GM19238 (cell line): ENCODE data around the gene RMDN3.
A peak's percentile ranks its signal among the peaks of the same experiment; 100 is the strongest.

Experiments used
- DNase-seq: peaks from one replicate; pipeline ENCODE4 v3.0.0; 2011; ENCODE audit warnings: low spot score; ENCODE audit not compliant: insufficient read length

The RMDN3 gene

DNA sequence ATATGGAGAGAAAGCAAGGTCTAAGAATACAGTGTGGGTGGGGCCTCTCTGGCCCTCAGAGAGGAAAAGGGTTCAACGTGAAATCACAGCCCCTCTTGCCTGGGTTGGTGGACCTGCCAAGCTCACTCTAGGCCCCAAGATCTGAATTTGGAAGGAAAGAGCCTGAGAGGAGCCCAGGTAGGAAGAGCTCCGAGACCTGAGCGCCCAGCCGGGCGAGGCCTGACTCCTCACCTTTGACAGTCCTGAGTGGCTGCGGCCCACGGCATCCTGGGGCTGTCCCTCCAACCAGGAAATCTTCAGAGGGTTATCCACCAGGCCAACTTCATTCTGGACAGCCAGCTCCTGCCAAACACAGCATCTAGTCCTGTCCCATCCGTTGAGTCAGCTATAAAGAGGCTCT is 18.4 kb upstream of the RMDN3 start:
- DNase-seq, result no peak

DNA sequence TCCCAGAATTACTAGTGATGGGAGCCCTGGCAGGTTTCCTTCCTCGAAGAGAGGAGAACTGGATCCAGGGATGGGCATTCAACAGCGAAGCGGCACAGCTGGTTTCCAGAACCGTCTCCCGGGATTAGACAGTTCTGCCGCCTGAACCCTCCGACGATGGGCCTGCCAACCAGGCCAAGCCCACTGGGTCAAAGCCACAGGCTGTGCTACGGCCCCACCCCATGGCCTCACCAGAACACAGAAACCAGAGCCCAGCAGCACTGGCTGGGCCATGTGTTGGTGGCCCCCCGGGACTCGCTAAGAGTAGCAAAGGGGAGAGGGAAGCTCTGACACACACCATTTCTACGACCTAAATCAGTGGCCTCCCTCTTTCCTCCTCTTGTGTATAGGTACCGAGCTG is 17.0 kb upstream of the RMDN3 start:
- DNase-seq, result no peak

DNA sequence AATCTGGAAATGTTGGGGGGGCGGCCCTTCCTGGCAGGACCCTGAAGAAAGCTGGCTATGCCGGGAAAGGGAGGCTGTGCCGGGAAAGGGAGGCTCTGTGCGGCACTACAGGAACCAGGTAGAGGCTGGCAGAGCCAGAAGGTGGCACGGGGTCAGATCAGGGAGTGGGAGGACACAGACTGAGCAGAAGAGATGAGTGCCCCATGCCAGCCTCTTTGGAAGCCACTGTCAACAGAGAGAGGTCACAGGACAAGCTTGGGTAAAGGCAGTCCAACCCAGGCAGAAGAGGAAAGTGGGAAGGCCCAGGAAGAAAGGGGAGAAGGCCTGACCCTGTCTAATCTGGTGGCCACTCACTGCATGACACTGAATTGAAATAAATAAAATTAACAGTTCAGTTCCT is 16.2 kb upstream of the RMDN3 start:
- no peak for DNase-seq

DNA sequence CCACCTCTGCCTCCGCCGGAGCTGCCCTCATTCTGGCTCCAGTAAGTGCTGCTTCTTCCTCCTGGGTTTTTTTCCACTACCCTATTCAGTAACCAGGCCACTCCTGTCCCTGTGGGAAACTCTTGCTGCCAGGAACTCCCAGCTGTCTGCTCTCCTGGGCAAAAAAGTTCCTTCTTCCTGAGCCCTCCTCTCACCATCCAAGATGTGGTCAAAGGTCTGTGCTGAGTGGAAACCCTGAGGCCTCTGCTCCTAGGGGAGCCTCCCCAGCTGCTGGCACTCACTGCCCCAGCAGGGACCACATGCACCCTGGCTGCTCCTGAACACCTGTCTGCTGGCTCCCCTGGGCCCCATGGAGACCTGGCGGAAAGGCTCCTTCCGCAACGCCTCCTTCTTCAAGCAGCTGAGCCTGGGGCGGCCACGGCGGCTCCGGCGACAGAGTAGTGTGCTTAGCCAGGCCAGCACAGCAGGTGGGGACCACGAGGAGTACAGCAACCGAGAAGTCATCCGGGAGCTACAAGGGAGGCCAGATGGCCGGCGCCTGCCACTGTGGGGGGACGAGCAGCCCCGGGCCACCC is 15.2 kb upstream of the RMDN3 start:
- no peak for DNase-seq

- DNase-seq, result peak; percentile 46
These were observed 14.5 kb upstream of the RMDN3 start, which contains the start of gene C15orf62 for GRCh38 chr15:40769274-40770146. Gene C15orf62, plus strand, starts transcription at chr15:40769980. Its CDS starts 516 bp downstream, at chr15:40770496.

- DNase-seq, result no peak
These were observed 13.6 kb upstream of the RMDN3 start for GRCh38 chr15:40768521-40769273.

DNA sequence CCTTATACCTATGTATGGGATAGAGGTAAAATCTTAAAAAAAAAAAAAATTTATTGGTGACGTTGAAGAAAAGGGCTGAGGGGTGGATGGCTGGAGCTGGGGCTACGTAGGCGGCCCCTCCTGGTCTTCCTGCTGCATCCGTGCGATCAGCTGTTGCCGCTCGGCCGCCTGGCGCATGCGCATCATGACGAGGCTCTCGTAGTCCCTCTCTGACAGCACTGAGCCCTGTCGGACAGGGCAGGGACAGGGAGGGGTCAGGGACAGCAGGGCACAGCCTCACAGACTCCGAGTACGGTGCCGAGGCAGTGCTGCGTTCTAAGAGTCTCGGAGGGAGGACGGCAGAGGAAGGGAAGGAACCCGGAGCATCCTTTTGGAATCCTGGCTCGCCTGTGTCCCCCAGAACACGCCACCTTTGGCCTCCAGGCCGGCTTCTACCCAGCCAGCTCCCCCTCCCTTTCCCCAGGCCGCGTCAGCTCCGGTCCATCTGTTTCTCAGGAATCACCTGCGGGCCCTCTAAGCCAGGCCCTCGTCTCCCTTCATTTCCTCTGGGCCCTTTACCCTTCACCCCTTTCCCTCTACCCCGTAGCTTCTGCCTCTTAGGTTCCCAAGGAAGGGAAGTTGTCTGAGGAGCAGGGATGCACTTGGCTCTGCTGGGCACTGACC is 12.9 kb upstream of the RMDN3 start:
- no peak for DNase-seq

DNA sequence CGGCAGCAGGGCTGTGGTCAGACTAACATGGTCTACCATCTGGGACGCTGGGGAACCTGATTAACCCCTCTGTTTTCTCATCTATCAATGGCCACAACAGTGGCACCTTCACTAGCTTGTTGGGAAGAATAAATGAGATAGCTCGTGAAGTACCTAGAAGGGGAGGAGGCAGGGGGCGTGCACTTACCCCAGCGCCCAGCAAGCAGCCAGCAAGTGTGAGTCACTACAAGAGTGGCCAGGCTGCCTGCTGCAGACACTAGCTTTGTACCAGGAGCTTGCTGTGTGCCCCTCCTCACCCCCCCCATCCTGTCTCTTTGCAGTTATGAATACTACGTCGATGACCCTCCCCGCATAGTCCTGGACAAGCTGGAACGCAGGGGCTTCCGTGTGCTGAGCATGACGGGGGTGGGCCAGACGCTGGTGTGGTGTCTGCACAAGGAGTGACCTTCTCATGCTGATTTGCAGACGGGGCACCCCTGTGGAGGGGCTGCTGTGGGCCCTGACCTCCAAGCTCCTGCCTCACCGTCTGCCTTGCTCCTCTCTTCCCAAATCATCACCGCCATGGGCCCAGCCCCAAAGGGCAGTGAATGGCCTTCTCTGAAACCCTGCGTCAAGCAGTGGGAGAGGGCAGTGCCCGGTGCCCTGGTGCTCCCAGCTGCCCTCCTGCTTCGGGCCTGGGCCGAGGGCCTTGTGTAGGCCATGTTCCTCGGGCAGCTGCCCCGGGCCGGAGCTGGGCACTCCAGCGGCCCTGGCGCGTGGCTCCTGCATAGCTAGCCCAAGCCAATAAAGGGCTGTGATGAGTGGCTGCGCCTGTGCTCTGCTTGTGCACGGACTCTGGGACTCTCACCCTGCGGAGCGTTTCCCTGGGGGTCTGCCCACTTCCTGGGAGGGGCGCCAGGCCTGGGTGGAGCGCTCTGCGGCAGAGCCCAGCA is 12.1 kb upstream of the RMDN3 start:
- DNase-seq, result no peak

DNA sequence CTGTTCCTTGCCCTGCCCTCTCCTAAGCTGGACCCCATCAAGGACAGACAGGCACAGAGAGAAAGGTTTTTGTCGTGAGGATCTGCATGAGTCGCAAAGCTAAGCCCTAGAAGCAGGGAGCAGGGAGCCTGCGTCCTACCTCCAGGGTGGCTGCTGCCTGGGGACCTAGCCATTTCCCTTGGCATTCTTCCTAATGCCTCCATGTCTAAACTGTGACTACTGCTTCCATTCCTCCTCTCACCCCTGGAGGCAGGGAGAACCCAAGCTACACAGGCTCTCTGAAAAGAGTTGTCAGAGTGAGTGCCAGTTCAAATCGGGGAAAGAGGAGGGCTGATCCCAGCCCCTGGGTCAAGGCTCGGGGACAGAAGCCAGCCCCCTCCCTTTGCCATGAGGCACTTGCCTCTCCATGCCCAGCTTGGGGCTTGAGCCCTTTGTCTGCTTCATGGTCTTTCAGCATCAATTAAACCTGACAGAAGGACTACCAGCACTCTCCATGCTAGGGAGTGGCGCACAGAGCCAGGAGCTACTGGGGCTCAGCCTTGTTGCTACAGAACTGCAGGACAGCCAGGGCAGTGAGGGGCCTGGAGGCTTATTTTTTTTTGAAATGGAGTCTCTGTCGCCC is 11.3 kb upstream of the RMDN3 start:
- DNase-seq, result no peak

DNA sequence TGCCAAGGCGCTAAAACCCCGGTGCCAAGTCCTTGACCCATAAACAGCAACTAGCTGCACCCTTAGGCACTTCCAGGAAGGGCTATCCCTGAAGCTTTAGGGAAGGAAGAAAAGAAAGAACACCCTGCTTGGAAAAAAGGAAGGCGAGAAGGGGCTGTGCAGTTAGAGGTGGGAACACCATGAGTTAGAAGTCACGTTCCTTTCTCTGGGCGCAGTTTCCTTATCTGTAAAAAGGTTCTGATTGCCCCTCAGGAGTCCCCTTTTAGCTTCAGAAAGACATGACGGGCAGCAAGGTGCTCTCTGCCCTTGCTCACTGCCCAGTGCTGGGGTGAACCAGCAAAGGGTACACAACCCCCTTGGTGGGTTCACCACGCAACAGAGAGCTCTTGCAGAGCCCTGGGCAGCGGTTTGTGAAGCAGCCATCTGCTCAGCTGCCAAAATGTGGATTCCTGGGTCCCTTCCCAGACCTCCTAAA is 9.6 kb upstream of the RMDN3 start:
- no peak for DNase-seq

- DNase-seq, result peak; percentile 61
These were observed 9.0 kb upstream of the RMDN3 start, which contains the start of gene GCHFR for GRCh38 chr15:40763801-40764628. Gene GCHFR, plus strand, starts transcription at chr15:40764068. Its CDS starts 113 bp downstream, at chr15:40764181.

DNA sequence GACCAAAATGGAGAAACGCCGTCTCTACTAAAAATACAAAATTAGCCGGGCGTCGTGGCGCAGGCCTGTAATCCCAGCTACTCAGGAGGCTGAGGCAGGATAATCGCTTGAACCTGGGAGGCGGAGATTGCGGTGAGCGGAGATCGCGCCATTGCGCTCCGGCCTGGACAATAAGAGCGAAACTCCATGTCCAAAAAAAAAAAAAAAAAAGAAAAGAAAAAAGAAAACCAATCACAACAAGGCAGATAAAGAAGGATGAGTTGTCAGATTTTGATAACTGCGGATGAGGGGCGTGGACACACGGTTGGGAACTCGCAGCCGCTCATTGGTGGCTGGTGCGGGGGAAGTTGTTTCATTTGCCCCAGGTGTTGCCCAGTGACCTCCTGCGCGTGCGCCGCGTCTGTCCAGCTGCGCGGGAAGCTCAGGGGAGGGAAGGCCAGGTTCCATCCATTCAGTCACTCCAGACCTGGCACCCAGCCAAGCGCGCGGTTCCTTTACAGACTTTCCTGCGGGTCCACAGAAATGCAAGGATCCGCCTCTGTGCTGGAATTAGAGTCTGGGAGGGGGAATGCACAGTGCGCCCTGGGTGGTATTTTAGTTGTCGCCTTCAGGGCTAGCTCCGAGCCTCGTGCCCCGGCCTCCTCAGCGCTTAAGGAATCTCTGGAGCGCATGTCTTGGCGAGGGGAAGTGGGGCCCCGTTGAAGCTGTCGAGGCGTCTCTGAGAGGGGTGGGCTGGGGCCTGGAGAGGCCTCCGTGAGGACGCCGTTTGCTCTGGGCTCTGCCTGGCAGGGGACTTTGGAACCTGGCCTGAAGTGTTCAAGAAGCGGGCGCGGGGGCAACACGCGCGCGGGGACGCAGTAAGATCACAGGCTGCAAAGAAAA is 8.1 kb upstream of the RMDN3 start:
- peak; percentile 46 for DNase-seq

DNA sequence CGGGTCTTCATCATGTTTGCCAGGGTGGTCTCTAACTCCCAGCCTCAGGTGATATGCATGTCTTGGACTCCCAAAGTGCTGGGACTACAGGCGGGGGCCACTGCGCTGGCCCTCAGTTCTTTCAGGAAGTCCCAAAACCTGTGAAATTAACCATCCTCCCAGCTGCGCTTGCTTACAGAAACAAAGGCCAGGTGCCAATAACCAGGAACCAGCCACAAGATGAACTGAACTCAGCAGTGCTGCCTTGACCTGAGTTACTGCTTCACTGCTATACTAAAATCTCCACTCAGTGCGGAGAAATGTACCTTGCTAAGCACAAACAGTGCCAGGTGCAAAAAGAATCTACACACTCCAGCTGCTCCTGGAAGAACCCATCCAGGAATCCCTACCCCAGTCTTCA is 4.9 kb upstream of the RMDN3 start:
- no peak for DNase-seq

DNA sequence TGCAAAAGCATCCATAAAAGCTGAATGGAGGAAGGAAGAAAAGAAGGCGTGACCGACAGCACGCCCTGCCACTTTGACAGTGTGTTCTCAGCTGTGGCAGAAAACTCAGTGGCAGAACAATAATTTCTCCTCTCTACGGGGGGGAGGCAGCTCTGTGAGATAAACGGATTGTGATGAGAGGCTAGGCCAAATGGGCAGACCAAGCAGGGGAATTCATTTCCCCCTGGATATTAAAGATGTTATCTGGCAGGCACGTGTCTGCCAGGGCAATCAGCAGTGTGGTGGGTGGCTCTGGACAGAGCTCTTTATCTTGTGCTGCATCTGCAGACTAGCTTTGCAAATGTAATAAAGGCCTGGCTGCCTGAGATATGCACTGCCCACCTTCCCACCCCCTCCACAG is 1.9 kb upstream of the RMDN3 start:
- no peak for DNase-seq

- no peak for DNase-seq
These were observed 756 bp upstream of the RMDN3 start for GRCh38 chr15:40755812-40756208.

- no peak for DNase-seq
These were observed 526 bp downstream of the RMDN3 start for GRCh38 chr15:40754574-40754882.

DNA sequence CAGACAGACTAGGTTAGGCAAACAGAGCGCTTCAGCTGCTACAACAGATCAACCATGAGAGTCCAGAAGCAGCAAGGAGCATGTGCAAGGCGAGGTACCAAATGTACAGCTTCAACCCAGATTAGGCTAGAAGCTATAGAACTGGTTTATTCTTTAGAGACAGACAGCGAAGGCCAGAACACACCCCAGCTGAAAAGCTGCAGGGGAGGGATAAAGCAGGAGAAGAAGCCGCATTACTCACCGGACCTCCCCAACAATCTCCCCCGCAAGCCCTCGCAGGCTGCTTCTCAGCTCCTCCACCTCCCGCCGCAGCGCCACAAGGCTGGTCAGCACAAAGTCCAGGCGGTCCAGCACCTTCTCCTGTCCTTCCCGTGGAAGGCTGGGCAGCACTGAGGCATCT is 3.3 kb downstream of the RMDN3 start:
- DNase-seq, result no peak

- no peak for DNase-seq
These were observed 4.2 kb downstream of the RMDN3 start for GRCh38 chr15:40750885-40751284.
